ENCODE data around the gene FCN1. TPM values are rescaled to one million over a fixed set of nuclear protein-coding genes. Genes with fewer than 3 reads are reported as not detected.

Gene FCN1
- total and polyA plus RNA-seq, 9 of the 15 experiments (the other 6 are each of a cell fraction or from before 2014, with no cell fraction given): not detected

DNA sequence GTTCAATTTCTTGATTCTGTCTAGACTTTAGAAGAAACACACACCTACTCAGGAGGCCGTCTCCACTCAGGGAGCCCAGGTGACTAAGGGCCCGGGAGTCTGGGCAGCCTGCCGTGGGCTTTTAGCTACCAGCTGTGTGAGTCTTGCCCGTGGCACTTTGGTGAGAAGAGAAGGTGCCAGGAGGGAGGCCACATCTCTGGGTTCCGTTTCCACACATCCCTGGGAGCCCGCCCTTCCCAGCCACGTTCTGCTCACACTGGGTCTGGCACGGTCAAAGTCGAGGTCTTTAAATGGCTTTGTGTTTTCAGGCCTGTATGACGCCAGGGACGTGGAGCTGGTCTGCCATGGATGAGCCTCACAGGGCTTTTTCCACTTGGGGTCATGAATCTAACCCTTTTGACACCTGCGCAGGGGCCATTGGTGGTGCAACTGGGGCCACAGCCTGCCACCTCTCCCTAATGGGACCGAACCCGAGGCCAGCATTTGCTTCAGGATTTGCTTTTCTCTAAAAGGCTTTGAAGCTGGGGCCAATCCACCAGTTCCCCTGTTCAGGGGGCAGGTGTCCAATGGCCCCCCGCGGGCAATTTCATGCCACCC lies 54.3 kb downstream of the FCN1 start:
- in situ Hi-C loops (cut with MboI) (no loop called here), intact Hi-C loops (cut with micrococcal nuclease) (no loop called here)
- WGBS (ENCODE audit: insufficient coverage, low coverage, missing lambda C conversion rate): 0% methylated on average over 13 of the region's 16 CpGs
- ChIA-PET CTCF (ENCODE audit: low intra/inter-chr PET ratio) (no interaction called here), POLR2A (no interaction called here)
- Histone ChIP-seq H2AFZ (ENCODE audit: low read depth, low read length) (no peak overlapping the region), H3K4me3 (no peak overlapping the region), H3K9ac (ENCODE audit: insufficient read depth in 1 of 2, low read depth in 2 of 2, low read length in 2 of 2) (no peak overlapping the region), H3K27me3 (ENCODE audit: control insufficient read depth in 2 of 2, insufficient read depth in 2 of 2, low read length in 2 of 2) (peaks cover 0 to 21% of the 10 kb centered on the region in 2 experiments; a peak in 2 of 5 replicates), H3K4me2 (ENCODE audit: insufficient read depth, low read length) (no peak overlapping the region), H4K20me1 (replicated peaks; ENCODE audit: control insufficient read depth, insufficient read depth, low read length) (no peaks in the 10 kb centered on the region), H3K36me3 (ENCODE audit: control insufficient read depth, insufficient read depth, low read length) (no peaks in the 10 kb centered on the region), H3K4me1 (replicated peaks in 1 of 2; ENCODE audit: control insufficient read depth in 2 of 2, insufficient read depth in 2 of 2, low read length in 2 of 2) (no peaks in the 10 kb centered on the region), H3K27ac (ENCODE audit: extremely low read depth, low read depth, low read length) (no peak overlapping the region), H3K79me2 (ENCODE audit: control insufficient read depth, insufficient read depth, low read length) (no peaks in the 10 kb centered on the region; the same call in 2 of the 3 replicates), H3K9me3 (replicated peaks; ENCODE audit: control insufficient read depth, insufficient read depth, low read depth, low read length) (no peaks in the 10 kb centered on the region), H3K9me1 (ENCODE audit: control insufficient read depth, insufficient read depth, low read length) (no peaks in the 10 kb centered on the region)
- no peak for DNase-seq (ENCODE audit: extremely low read depth in 1 of 4, low spot score in 3 of 4)
- BruUV-seq (replicated peaks): no TSS peak
- ATAC-seq: no peak
- no peak for FAIRE-seq
- no peak for TF ChIP-seq SMARCC2 (IDR thresholded peaks at IDR 0.05; ENCODE audit: low read depth)
- TF ChIP-seq ZNF589 (CRISPR knock-in tag; IDR thresholded peaks at IDR 0.05; ENCODE audit: low read depth): no peak
- no peak for TF ChIP-seq FUS (optimal IDR thresholded peaks at IDR 0.05; ENCODE audit: low read depth, low read length)
- TF ChIP-seq, protein P1, sequence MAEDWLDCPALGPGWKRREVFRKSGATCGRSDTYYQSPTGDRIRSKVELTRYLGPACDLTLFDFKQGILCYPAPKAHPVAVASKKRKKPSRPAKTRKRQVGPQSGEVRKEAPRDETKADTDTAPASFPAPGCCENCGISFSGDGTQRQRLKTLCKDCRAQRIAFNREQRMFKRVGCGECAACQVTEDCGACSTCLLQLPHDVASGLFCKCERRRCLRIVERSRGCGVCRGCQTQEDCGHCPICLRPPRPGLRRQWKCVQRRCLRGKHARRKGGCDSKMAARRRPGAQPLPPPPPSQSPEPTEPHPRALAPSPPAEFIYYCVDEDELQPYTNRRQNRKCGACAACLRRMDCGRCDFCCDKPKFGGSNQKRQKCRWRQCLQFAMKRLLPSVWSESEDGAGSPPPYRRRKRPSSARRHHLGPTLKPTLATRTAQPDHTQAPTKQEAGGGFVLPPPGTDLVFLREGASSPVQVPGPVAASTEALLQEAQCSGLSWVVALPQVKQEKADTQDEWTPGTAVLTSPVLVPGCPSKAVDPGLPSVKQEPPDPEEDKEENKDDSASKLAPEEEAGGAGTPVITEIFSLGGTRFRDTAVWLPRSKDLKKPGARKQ (CRISPR knock-in tag; IDR thresholded peaks at IDR 0.05): no peak
- no peak for TF ChIP-seq CXXC5 (CRISPR knock-in tag; IDR thresholded peaks at IDR 0.05)
- no peak for TF ChIP-seq ZNF644 (tag; IDR thresholded peaks at IDR 0.05; ENCODE audit: low read depth)
- TF ChIP-seq ATF1 (CRISPR knock-in tag; IDR thresholded peaks at IDR 0.05): no peak
- no peak for TF ChIP-seq ATF1 (tag; IDR thresholded peaks at IDR 0.05)
- TF ChIP-seq, protein P2, sequence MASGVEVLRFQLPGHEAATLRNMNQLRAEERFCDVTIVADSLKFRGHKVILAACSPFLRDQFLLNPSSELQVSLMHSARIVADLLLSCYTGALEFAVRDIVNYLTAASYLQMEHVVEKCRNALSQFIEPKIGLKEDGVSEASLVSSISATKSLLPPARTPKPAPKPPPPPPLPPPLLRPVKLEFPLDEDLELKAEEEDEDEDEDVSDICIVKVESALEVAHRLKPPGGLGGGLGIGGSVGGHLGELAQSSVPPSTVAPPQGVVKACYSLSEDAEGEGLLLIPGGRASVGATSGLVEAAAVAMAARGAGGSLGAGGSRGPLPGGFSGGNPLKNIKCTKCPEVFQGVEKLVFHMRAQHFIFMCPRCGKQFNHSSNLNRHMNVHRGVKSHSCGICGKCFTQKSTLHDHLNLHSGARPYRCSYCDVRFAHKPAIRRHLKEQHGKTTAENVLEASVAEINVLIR (CRISPR knock-in tag; IDR thresholded peaks at IDR 0.05): no peak
- TF ChIP-seq GTF2E2 (tag; IDR thresholded peaks at IDR 0.05): no peak
- no peak for TF ChIP-seq FOXA3 (CRISPR knock-in tag; conservative IDR thresholded peaks at IDR 0.05 in 1 of 2, IDR thresholded peaks at IDR 0.05 in 1 of 2)
- no peak for TF ChIP-seq ZNF217 (CRISPR knock-in tag; IDR thresholded peaks at IDR 0.05)
- no peak for TF ChIP-seq SRSF3 (IDR thresholded peaks at IDR 0.05; ENCODE audit: insufficient read depth, low read length)
- TF ChIP-seq SMAD3 (CRISPR knock-in tag; conservative IDR thresholded peaks at IDR 0.05): no peak
- no peak for TF ChIP-seq CBFA2T2 (conservative IDR thresholded peaks at IDR 0.05)
- TF ChIP-seq POLR2G (IDR thresholded peaks at IDR 0.05; ENCODE audit: low read depth, low read length): no peak
- no peak for TF ChIP-seq POLR2H (tag; IDR thresholded peaks at IDR 0.05; ENCODE audit: low read depth)
- TF ChIP-seq, protein P3, sequence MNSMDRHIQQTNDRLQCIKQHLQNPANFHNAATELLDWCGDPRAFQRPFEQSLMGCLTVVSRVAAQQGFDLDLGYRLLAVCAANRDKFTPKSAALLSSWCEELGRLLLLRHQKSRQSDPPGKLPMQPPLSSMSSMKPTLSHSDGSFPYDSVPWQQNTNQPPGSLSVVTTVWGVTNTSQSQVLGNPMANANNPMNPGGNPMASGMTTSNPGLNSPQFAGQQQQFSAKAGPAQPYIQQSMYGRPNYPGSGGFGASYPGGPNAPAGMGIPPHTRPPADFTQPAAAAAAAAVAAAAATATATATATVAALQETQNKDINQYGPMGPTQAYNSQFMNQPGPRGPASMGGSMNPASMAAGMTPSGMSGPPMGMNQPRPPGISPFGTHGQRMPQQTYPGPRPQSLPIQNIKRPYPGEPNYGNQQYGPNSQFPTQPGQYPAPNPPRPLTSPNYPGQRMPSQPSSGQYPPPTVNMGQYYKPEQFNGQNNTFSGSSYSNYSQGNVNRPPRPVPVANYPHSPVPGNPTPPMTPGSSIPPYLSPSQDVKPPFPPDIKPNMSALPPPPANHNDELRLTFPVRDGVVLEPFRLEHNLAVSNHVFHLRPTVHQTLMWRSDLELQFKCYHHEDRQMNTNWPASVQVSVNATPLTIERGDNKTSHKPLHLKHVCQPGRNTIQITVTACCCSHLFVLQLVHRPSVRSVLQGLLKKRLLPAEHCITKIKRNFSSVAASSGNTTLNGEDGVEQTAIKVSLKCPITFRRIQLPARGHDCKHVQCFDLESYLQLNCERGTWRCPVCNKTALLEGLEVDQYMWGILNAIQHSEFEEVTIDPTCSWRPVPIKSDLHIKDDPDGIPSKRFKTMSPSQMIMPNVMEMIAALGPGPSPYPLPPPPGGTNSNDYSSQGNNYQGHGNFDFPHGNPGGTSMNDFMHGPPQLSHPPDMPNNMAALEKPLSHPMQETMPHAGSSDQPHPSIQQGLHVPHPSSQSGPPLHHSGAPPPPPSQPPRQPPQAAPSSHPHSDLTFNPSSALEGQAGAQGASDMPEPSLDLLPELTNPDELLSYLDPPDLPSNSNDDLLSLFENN (IDR thresholded peaks at IDR 0.05; ENCODE audit: low read depth in 2 of 2, low read length in 2 of 2): no peak
